SKM-1 (cell line): ENCODE data around the gene ANO3.
"Not testable (repeated sequence)": the region's sequence is repeated elsewhere in the genome, so short reads cannot be mapped to it uniquely, and the experiment has no call there.

ENCODE experiments used
- DNase-seq: peaks from one replicate; lab custom pipeline; 2025; ENCODE audit not compliant: unreplicated experiment; lab: John Stamatoyannopoulos, UW

ANO3 gene

DNA sequence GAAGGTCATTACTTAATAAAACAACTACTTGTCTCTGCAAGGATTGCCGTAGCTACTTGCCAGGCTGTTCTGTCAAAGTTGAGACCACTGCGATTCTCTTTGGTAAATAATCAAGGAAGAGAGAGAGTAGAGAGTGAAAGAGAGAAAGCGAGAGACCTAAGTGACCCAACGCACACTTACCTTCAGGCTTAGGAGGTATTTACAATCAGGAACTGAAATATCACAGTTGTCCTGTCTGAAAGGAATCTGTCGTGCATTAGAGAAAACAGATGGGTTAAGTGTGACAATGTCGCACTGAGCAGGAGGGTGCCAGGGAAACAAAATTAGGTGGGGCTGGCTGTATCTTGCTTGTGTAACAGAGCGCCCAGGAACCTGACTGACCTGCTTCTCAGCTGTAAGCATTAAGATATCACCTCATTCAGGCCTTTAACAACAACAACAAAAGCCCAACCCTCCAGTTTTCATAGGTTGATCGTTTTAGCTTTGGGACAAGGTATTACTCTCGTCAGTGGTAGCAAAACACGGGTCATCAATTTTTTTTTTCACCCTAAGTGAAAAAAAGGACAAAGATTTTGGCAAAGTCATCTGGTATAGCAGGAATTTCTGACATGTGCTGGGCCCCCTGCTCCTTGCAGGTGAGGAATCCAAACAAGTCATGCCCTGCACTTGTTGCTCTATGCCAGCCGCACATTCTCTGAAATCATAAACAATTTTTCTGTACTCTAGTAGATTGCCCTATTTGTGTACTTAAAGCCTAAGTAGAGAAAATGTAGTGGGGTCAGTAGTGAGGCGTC, 240.1 kb downstream of the ANO3 start, which contains the start of gene MUC15:
Gene MUC15, minus strand, starts transcription at position 403 of the 794 bp plus-strand sequence. CDS start 5,169 bp downstream, outside the sequence.
- DNase-seq = no peak

DNA sequence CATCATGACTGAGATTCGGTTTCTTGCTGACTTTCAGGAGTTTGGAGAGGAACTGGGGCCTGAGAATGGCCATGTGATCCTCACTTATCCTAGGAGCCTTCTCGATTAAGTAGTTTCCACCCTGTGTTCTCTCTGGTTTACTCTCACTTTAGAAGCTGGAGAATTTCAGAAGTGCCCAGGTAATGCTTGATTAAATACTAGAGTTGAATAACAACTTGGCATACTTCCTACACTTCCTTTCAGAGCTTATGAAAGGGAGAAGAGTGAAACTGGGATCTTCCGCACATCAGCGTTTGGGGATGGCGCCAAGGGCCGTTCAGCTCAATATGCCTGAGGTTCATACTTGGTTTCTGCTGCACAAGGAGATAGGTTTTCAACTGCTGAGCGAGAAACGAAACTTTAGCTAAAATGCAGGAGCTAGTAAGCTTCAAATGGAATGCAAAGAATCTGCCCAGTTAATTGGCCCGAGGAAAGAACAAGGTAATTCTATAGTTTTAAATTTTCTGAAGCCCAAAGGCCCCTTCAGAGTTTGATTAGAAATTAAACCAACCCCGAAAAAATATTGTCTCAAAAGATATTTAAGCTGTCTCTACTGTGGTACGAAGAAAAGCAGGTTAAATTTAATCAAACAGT, 241.0 kb downstream of the ANO3 start:
- DNase-seq = no peak

DNA sequence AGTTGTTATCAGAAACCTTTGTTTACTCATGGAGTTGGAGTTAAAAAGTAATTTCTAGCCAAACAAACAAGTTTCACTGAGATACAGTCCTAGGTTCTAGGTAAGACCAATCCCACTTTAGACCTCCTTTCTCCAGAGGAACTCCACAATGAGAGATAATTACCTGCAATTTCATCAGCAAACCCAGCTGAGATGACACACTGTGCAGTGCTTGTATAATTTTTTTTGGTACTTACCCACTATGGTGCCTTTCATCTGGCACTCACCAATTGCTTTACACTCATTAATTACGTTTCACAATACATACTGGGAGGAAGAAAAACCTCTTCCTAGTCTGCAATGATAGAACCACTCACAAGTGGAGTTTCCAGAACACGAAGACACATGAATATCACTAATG, 242.0 kb downstream of the ANO3 start:
- no peak for DNase-seq

DNA sequence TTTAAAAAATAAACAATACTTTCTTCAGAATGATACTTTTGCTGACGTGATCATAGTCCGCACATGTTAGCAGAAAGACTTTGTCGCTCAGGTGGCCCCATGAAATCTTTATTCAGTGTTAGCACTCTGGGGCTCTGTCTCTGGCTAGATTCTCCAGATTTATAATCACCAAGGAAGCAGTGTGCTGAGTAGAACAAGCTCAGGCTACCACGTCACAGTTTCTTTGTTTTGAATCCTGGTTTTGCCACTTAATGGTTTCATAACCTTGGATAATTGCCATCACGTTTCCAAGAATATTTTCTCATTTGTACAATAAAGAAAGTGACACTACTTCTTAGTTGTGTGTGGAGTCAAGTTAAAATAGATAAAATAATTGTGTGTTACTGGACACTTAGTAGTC, 244.0 kb downstream of the ANO3 start:
- DNase-seq = no peak

DNA sequence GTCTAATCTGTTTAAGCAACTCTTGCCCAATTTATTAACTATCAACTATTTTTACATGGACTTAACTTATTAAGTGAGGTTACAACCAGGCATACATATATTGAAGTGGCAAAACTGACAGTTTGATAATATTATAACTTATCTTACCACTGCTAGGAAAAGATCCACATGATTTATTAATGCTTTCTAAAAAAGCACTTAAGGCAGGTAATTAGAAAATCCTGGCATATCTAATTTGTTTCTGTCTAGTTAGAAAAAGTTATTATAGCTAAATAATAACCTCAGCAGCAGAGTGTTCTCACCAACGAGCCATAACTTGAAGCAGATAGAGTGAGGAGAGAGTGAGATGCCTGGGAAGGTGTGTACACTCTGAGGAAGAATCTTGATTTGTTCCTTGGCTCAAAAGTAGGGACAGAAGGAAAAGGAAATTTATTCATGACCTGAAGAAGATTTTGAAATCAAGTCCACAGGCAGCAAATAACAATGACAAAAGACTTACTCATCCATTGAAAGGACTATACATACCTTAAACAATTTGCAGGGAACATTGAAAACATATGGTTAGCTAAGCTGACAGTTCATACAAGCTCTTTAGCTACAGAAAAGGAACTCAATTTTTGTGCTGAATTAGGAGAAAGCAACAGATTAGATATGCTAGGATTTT, 247.2 kb downstream of the ANO3 start:
- DNase-seq = no peak

DNA sequence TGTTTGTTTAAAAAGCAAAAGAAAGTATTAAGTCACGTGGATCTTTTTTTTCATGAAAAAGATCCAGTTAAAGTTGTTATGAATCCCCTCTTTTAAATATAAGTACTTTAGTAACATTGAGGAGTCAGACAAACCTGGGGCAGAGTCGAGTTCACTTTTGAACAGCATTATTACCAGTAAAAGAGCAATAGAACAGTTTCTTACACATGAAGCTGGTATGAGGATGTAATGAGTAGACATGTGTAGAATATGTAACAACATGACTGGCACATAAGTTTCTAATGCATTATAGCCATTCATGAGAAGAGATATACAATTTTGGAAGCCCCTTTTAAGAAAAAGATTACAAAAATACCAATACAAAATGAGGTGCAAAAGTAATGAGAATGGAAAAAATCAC, 247.8 kb downstream of the ANO3 start:
- DNase-seq = no peak

DNA sequence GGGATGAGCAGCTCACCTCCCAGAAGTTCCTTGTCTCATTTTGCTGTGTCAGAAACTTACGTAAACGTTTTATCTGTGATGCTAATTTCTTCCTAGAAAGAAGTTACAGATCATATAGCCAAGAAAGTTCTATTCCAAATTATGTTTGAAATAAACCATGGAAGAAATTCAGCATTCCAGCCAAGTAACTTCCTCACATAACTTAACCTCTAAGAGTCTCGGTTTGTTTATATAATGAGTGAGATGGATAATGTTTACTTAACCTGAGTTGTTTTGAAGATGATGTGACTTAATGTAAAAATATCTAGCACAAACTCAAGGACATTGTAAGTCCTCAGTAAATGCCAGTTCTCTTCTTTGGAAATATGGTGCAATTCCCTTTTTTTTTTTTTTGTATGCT, 249.0 kb downstream of the ANO3 start:
- no peak for DNase-seq

DNA sequence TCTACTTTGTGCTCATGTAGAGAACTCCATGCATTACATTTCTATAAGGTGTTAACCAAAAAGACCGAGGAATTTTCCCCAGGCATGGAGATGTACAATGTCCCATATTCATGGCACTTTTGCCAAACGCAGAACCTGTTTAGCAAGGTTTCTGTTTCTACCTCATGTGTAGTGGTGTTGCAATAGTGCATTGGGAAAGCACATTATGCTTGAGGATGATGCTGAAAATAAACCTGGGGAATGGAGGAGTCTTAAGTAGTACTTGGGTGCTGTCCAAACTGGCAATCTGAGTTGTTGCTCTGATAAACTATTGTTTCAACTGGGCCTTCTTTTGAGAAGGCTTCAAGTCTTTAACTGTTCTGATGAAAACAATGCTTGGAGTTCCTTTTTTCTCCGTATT, 251.6 kb downstream of the ANO3 start:
- DNase-seq = no peak

DNA sequence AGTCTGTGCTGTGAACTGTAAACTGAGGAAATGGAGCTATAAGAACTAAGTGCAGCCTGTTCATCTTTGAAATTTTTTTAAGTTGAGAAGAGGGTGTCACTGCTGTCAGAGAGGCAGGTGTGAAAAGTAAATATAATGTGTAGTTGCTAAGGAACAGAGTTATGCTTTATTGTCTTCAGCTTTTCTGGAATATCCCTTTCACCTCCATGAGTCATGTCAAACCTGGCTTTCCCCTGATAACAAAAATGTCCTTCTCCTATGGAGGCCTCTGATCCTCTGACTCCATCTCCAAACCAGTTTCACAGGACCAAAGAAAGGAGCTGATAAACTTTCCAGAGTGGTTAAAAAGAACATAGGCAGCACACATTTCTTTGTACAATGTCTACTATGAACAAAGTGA, 252.9 kb downstream of the ANO3 start:
- no peak for DNase-seq

DNA sequence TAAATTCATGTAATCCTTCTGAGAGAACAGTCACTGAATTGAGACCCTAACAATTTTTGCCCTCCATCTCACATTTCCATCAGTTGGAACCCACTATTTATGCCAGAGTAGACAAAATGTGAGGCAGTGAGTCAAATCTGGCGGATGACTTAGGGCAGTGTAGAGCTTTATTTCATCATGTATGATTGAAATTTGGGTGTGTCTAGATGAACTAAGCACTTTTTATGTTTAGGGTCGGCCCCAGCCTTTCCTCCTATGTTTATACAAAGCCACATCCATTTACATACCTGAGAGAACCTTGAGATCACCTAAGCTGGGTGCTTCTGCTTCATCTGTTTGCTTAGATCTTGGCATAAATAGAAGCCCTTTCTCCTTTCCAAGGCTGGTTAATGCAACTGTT, 255.1 kb downstream of the ANO3 start:
- no peak for DNase-seq

DNA sequence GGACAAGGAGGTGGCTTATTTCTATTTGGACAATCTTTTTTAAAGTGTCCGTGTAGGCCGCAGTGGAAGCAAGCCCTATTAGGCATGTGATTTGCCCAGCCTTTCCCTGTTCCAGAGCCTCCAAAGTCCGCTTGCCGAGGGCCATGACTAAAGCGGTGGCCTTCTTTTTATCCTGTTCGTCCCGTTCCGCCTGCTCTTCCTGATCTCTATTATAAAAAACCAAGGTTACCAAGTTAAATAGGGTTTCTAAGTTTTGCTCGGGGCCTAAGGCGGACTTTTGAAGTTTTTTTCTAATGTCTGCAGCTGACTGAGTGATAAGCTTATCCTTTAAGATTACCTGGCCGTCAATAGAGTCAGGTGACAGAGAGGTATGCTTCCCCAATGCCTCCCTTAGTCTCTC, 261.8 kb downstream of the ANO3 start:
- no peak for DNase-seq

DNA sequence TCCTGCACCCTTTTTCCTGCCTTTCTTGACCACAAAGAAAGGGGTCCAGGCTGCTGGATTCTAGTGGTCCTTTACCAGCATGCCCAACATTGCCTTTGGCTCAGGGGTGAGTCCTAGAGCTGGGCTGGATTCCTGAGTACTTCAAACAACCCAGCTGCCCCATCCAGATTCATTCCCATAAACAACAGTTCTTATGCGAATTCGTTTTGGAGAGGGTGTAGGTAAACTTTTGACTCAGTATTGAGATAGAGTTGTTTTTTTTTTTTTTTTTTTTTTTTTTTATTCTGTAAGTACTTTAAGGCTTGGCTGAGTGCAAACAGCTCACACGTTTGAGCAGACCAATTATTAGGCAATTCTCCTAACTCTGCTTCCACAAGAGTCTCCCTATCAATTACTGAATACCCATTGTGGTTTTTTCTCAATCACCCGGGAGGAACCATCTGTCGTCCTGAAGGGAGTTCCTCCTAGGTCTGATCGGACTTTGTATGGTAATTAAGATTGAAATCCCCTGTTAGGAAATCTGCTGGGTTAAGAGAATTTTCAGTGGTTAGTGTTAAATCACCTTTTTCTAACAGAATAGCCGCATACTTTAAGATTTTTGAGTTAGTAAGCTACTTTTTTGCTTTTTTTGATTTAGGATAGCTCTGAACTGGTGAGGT, 263.4 kb downstream of the ANO3 start:
- not testable (repeated sequence) for DNase-seq

DNA sequence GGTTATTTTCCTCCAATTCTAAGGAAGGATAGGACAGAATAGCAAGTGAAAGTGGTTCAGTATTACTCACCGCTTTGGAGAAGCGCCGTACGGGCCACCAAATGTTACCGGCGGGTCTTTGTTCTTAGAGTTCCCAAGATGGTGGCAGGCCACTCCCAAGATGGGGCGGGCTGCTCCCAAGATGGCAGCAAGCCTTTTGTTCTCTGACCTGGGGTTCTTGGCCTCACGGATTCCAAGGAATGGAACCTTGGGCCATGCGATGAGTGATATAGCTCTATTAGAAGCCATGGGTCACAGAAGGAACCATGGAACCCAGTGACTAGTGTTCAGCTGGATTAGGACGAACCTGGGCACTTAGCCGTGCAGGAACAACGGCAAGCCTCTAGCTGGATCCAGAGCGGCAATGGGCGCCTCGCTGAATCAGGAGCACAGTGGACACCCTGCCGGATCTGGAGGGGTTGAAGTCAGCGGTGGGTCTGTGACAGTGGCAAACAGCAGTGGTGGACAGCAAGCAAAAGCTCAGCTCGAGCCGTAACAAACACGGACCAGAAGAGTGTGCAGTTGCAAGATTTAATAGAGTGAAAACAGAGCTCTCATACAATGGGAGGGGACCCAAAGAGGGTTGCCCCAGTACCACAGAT, 265.2 kb downstream of the ANO3 start:
- not testable (repeated sequence) for DNase-seq

DNA sequence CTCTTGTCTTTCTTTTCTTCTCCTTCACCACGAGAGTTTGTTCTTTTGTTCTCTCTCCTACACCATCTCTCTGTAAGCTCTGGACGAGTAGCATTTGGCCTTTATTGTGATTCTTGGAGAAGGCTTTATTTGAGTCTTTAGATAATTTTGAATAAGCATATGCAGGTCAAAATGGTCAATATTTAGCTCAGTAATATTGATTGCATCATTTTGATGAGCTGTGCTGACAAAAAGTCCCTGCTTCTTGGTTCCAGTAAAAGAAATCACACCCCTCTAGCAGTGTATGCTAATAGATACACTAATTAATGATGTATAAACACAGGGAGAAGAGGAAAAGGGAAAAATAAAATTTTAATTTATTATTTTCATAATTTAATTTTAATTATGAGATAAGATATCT, 266.0 kb downstream of the ANO3 start:
- DNase-seq = no peak

DNA sequence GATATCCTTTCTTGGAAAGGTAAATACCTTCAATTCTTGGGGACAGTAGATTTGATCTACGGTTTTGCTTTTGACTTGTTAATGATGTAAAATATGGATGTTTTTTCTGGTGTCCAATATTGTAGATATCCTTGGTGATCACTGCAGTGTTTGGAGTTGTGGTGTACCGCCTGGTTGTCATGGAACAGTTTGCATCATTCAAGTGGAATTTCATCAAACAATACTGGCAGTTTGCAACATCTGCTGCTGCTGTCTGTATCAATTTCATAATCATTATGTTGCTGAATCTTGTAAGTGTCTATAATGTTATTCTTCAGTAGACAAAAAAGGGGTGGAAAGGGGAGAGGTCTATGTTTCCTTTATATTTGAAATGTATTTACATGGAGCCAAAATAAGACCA, 267.5 kb downstream of the ANO3 start:
- DNase-seq = no peak

DNA sequence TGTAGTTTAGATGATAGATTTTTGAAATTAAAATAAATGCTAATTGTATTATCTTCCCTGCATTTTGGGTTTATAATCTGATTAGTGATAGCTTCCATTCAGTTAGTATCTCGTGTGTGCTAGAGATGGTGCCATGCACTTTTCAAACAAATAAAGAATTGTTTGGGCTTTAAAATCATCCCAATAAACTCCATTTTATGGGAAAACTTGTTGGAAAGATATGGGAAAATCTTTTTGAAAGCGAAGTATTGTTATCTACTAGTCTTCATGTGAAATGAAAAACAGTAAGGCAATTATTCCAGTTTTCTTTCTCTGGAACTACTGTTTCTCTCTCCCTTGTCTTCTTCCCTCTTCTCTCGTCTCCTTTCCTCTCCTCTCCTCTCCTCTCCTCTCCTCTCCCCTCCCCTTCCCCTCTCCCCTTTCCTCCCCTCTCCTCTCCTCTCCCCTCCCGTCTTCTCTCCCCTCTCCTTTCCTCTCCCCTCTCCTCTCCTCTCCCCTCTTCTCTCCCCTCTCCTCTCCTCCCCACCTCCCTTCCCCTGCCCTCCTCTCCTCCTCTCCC, 268.0 kb downstream of the ANO3 start:
- no peak for DNase-seq

DNA sequence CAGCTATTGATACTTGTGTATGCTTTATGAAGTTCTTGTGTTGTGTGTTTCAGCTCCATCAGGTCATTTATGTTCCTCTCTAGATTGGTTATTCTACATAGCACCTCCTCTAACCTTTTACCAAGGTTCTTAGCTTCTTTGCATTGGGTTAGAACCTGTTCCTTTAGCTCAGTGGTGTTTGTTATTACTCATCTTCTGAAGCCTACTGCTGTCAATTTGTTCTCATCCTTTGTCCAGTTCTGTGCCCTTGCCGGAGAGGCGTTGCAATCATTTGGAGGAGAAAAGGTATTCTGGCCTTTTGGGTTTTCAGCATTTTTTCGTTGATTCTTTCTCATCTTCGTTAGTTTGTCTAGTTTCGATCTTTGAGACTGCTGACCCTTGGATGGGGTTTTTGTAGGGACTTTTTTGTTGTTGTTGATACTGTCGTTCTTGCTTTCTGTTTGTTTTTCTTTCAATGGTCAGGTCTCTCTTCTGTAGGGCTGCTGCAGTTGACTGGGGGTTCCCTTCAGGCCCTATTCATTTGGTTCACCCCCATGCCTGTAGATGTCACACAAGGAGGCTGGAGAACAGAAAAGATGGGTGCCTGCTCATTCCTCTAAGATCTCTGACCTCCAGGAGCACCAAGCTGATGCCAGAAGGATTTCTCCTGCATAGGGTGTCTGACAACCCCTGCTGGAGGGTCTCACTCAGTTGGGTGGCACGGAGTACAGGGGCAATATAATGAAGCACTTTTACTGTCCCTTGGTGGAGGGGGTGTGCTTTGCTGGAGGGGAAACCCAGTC, 276.0 kb downstream of the ANO3 start:
- DNase-seq = no peak

DNA sequence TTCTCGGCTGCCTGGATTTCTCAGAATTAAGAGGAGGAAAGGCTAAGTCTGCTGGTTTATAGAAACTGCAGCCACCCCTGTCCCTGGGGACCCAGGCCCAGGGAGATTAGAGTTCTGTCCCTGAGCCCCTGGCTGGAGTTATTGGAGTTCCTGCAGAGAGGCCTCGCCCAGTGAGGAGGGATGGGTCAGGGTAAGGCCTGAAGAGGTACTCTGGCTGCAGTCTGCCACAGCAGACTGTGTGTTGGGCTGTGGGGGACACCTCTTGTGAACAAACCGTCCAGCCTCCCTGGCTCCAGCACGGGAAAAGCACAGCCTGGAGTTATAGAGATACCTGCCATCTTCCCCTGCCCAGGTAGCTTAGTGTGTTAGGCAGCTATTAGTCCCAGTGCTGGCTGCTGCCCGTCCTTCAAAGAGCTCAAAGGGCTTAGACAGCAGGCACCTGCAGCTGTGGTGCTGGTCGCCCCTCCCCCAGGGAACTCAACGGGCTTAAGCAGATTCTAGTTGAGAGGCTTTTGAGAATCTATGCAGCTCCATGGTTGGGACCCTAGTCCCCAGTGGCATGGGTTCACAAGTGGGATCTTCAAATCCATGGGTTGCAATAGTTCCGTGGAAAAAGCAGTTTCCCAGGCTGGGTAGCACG, 276.7 kb downstream of the ANO3 start:
- no peak for DNase-seq

DNA sequence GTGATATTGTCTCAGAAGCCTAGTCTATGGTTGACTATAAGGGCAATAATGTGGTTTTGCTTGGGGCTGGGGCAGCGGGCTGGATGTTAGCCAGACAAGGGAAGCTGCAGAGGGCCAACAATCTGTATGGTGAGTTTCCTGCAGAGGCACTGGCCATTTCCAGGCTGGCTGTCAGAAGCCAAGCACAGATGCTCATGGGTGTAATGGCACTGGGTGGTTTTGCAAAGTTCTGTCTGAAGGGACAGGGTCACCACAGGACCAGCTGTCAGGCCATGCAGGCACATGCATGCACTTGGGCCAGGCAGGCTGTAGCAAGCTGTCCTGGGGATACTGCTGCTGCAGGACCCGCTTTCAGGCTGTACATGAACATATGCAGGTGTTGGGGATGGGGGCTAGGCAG, 281.8 kb downstream of the ANO3 start:
- no peak for DNase-seq

DNA sequence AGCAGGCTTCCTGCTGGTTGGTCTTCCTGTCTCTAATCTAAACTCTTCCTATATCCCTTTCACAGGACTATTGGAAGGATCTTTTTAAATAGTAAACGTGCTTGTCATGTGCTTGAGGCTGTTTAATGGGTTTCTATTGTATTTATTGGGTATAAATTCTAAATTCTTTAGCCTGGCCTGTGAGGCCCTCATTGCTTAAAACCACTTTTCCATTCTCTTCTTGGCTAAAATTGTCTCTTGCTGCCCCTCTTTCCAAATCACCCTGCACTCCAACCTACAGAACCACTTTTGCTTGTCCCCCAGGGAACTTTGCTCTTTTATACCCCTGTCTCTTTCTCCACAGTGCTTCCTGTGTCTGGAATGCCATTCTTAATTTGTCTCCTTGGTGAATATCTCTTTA, 286.5 kb downstream of the ANO3 start:
- no peak for DNase-seq
